GM21723 (cell line): ENCODE results near the gene KLHL8.
"Not testable (repeated sequence)": the region's sequence is repeated elsewhere in the genome, so short reads cannot be mapped to it uniquely, and the experiment has no call there.

ENCODE experiments used
- ATAC-seq: cut with Tn5 transposase; IDR thresholded peaks from one replicate; pipeline ENCODE4 v1.9.1; 2021; ENCODE audit warnings: mild to moderate bottlenecking, moderate library complexity; ENCODE audit not compliant: unreplicated experiment

The KLHL8 gene

GRCh38 chr4:87180767-87181166 is 39.7 kb downstream of the KLHL8 start:
- no peak for ATAC-seq

- no peak for ATAC-seq
These were observed 40.7 kb downstream of the KLHL8 start for GRCh38 chr4:87179751-87180150.

DNA sequence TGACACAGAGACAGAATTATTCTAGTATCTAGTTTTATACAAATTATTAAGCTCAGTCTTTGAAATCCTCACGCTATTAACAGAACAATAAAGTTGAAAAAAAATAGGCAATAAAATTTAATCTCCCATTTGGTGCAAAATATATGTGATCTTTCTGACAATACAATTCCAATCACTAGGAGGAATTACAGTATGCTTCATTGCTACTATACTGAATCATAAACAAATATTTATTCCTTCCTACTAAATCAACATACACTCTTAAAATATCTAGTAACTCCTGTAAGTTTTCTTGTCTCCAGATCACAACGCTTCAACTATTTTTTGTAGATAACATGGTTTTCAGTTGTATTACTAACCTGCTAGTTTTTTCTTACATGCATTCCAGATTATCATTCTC is 45.7 kb downstream of the KLHL8 start:
- ATAC-seq: no peak

- ATAC-seq: no peak
These were observed 48.5 kb downstream of the KLHL8 start for GRCh38 chr4:87171944-87172343.

- ATAC-seq: no peak
These were observed 54.0 kb downstream of the KLHL8 start for GRCh38 chr4:87166296-87166854.

DNA sequence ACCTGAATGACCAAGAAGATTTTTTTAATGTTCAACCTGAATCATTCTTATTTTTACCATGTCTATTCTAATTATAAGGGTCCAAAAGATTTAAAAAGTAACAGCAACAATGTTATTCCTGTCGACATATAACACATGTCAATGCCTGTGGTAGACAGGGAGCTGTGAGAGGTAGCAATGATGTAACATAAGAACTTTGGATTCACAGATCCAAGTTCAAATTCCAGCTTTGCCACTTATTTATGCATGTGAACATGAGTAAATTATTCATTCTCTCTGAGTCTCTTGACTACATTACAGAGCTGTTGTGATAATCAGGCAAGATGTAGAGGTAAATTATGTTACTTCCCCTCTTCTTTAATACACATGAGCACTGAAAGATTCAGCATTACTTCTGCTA is 54.5 kb downstream of the KLHL8 start:
- no peak for ATAC-seq

DNA sequence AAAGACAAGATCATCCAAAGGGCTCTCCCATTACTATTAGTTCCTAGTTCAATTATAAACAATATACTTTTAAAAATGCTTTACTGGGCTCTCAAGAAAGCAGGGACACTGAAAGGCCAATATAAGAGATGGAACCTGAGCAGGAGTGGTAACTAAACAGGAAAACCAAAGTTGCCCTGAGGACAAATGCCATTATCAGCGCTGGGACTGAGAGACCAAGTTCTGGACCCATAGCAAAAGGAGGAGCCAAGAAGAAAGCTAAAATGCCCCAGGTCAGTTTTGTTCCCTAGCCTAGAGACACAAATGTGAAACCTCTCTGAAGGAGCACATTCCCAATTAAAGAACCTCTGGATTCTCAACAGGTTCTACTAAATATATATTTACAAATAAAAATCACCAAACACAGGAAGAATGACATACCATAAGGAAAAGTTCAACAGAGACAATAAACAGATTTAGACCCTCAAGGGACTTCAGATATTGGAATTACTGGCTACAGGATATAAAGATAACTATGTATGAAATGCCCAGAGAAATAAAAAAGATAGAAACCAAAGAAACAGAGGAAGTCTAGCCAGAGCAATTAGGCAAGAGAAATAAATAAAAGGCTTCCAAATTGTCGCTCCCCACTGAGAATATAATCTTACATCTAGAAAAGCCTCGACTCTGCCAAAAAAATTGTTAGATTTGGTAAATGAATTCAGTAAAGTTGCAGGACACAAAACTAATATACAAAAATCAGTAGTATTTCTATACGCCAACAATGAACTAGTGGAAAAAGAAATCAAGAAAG is 67.1 kb downstream of the KLHL8 start:
- ATAC-seq: no peak

- no peak for ATAC-seq
These were observed 67.9 kb downstream of the KLHL8 start for GRCh38 chr4:87152310-87153041.

DNA sequence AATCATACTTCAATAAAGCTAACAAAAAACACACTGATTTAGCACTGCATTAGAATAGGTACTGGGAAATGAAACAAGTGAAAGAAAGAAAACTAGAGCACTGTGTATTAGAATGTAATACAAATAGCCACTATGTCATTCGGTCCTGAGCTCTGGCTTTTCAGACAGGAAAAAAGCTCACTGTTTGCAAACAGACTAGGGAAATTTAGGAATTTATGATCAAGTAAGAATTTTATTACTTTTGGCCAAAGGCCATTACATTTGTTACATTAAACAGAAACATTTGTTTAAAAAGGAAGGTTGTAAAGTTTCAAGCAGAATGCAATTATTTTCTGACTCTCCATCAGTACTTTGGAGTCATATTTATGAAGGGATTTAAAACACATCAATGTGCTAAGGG is 68.7 kb downstream of the KLHL8 start:
- no peak for ATAC-seq

GRCh38 chr4:87150498-87151261 is 69.7 kb downstream of the KLHL8 start:
- ATAC-seq: peak; percentile 80

- ATAC-seq: no peak
These were observed 73.3 kb downstream of the KLHL8 start for GRCh38 chr4:87147116-87147515.

DNA sequence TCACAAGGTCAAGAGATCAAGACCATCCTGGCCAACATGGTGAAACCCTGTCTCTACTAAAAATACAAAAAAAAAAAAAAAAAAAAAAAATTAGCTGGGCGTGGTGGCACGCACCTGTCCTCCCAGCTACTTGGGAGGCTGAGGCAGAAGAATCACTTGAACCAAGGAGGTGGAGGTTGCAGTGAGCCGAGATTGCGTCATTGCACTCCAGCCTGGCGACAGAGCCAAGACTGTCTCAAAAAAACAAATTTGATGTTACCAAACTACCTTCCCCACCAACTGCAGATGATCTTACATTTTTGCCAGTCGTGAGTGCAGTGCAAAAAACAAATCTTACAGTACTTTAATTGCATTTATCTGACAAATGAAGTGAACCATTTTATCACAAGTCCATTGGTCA is 74.5 kb downstream of the KLHL8 start:
- ATAC-seq: not testable (repeated sequence)

DNA sequence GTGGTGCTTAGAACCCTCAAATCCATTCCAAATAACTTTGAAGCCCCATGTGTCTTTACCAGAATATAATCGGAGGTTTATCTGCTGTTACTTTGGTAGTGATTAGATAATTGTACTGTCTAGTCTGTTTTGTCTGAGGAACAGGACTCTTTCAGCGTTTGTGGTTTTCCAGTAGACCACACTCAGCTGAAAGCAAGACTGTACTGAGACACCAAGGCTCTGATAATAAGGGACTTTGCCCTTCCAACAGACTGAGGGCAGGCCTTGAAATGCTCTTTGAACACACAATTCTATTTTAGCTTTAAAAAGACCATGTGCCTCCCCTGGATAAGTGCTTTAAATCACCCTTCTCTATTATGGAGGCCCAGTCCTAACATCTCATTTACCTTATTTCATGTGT is 76.1 kb downstream of the KLHL8 start:
- ATAC-seq: no peak

DNA sequence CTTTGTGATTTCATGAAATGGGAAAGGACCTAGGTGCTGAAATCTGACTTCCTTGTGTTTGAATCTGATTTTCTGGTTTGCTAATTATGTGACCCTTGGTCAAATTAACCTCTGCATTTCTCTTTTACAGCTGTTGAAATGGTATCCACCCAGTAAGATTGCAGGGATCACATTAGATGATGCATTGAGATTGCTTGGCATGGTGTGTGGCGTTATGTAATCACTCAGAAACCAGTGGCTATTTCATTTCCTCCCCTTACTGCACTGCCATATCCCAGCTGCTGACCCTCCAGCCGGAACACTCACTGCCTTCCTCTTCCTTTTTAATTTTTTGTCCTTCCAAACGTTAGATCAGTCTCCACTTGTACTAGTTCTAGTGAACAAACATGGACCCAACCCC is 79.0 kb downstream of the KLHL8 start:
- ATAC-seq: no peak

DNA sequence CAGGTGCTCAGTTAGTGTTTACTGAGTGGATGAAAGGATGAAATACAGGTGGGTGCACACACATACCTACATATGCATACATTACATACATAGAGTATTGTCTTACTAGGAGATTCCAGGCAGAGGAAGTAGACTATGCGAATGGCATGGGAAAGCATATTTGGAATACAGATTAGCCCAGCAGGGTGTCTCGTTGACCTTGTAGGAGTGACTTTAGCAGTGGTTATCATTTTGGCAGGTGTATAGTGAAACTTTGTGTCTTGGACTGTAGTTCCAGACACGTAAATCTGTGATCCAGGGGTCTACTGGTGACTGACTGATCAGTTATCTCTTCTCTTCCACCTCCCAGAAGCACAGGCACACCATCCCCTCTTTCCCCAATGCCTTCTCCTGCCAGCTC is 86.3 kb downstream of the KLHL8 start:
- ATAC-seq: no peak

GRCh38 chr4:87133183-87133582 is 87.2 kb downstream of the KLHL8 start:
- ATAC-seq: no peak

GRCh38 chr4:87132035-87132434 is 88.4 kb downstream of the KLHL8 start:
- no peak for ATAC-seq

GRCh38 chr4:87130985-87131703 is 89.3 kb downstream of the KLHL8 start:
- no peak for ATAC-seq

GRCh38 chr4:87129681-87130080 is 90.7 kb downstream of the KLHL8 start:
- ATAC-seq: no peak

- ATAC-seq: no peak
These were observed 92.3 kb downstream of the KLHL8 start for GRCh38 chr4:87128006-87128705.
